Measurements from ENCODE around the gene LRMDA.

Gene LRMDA

DNA sequence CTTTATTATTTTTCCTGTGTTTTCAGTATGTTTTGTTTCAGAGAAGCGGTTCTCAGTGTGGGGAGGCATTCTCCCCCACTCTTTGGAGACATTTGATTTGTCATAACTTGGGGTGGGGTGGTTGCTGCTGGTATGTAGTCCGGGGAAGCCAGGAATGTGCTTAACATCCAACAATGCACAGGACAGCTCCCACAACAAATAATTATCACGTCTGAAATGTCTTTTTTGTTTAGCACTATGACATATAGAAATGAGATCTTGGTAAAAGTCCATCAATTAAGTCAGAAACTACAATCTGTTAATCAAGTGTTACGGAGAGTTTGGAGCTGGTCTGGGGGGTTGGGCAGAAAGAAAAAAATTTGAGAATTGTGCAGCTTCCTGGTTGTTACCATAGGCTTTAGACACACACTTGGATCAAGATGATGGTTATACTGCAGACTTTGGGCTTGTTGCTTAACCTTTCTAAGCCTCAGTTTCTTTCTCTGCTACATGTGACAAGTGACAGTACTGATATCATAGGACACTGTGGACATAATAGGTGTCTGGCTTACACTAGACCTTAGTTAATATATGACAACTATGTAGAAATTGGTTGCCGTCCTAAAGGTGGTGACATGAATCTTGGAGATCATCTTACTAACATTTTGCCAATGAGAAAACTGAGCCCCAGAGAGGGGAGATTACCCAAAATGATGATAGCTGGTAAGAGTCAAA, 113.7 kb downstream of the LRMDA start:
- H3K4me3 Mint-ChIP-seq: no peak overlapping the region
- no peaks in the 10 kb centered on the region for H3K4me1 Mint-ChIP-seq
- H3K36me3 Mint-ChIP-seq: no peaks in the 10 kb centered on the region
- DNase-seq: no peak
- CTCF ChIA-PET: no interaction called here
- peaks cover 4% of the 10 kb centered on the region for H3K27me3 Mint-ChIP-seq
- H3K27ac Mint-ChIP-seq: no peak overlapping the region
- H3K9me3 Mint-ChIP-seq: no peaks in the 10 kb centered on the region

DNA sequence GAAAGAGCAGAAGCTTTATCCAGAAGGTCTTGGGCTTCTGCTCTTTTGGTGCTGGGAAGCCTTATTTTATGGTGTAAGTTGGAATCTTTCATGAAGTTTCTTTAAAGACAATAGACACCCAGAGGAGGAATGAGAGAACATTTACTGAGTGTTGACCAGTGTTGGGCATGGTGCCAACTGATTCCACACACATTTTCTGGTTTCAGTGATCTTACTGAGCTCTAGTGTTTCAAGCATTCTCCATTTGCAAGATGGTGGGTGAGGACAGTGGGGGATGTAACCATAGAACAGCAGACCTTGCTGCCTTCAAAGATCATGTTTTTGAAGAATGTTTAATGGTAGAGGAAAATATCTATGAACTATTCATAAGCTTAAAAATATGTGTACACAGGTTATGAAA, 114.6 kb downstream of the LRMDA start:
- CTCF ChIA-PET: no interaction called here
- Mint-ChIP-seq H3K27me3 (peaks cover 4% of the 10 kb centered on the region), H3K36me3 (no peaks in the 10 kb centered on the region), H3K4me1 (no peaks in the 10 kb centered on the region), H3K4me3 (no peak overlapping the region), H3K9me3 (no peaks in the 10 kb centered on the region), H3K27ac (no peak overlapping the region)
- DNase-seq: no peak

DNA sequence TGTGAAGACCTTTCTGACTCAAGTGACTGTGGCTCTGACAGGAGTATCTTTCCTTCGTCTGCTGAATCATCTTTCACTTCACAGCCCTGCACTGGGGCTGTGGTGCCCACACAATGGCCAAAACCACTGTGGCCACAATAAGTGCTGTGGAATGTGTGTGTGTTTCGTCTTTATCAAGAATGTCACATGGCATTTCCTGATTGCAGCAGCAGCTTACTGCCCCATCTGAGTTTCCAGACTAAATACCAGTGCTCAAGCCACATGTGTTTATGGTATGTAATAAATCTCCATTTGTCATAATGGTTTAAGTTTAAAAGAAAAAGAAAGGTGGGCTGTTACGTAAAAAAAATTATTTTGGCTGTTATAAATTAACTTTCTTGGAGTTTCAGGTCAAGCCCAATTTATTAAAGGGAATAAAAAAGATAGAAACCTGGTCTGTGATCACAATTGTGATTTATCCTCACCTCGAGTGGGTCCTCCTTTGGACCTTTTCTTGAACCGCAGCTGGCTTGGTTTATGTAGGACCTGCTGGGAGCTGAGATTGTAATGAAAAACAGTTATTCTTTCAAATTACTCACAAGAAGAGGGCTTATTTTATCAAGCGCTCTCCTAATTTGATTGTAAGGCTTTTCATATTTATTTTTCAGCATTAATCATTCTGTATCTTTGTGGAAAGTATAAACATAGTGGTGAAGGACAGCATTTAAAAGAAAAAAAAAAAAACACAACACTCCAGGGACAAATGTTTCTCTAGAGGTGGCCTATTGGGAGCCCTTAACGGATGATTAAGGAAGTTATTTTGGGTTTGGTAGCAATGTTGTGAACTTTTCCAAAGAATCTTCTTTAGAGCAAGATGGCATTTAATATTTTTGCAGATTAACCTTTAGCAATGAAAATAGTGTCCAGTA, 116.2 kb downstream of the LRMDA start:
- CTCF ChIA-PET: no interaction called here
- H3K4me3 Mint-ChIP-seq: no peak overlapping the region
- peaks cover 4% of the 10 kb centered on the region for H3K27me3 Mint-ChIP-seq
- no peaks in the 10 kb centered on the region for H3K9me3 Mint-ChIP-seq
- H3K36me3 Mint-ChIP-seq: no peaks in the 10 kb centered on the region
- H3K27ac Mint-ChIP-seq: no peak overlapping the region
- DNase-seq: no peak
- no peaks in the 10 kb centered on the region for H3K4me1 Mint-ChIP-seq

GRCh38 chr10:75548356-75548755, 116.9 kb downstream of the LRMDA start:
- CTCF ChIA-PET: no interaction called here
- Mint-ChIP-seq H3K4me3 (no peak overlapping the region), H3K27me3 (no peaks in the 10 kb centered on the region), H3K9me3 (no peaks in the 10 kb centered on the region), H3K4me1 (no peaks in the 10 kb centered on the region), H3K36me3 (no peaks in the 10 kb centered on the region), H3K27ac (no peak overlapping the region)
- DNase-seq: no peak

DNA sequence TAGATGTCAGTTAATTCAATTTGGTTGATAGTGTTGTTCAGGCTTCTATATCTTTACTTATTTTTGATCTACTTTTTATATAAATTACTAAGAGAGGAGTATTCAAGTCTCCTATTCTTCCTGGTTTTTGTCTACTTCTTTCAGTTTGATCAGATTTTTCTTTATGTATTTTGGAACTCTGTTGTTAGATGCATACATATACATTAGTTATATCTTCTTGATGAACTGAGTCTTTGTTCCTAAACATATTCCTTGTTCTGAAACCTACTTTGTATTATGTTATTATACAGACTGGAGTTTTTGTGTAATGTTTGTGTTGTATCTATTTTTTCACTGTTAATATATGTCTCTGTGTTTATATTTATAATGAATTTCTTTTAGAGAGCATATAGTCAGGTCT, 118.8 kb downstream of the LRMDA start:
- H3K4me1 Mint-ChIP-seq: no peaks in the 10 kb centered on the region
- H3K27ac Mint-ChIP-seq: no peak overlapping the region
- H3K36me3 Mint-ChIP-seq: no peaks in the 10 kb centered on the region
- H3K4me3 Mint-ChIP-seq: no peak overlapping the region
- no peaks in the 10 kb centered on the region for H3K9me3 Mint-ChIP-seq
- no peak for DNase-seq
- no peaks in the 10 kb centered on the region for H3K27me3 Mint-ChIP-seq
- CTCF ChIA-PET: no interaction called here

GRCh38 chr10:75552171-75552570, 120.7 kb downstream of the LRMDA start:
- Mint-ChIP-seq H3K4me3 (no peak overlapping the region), H3K9me3 (no peaks in the 10 kb centered on the region)
- CTCF ChIA-PET: no interaction called here

DNA sequence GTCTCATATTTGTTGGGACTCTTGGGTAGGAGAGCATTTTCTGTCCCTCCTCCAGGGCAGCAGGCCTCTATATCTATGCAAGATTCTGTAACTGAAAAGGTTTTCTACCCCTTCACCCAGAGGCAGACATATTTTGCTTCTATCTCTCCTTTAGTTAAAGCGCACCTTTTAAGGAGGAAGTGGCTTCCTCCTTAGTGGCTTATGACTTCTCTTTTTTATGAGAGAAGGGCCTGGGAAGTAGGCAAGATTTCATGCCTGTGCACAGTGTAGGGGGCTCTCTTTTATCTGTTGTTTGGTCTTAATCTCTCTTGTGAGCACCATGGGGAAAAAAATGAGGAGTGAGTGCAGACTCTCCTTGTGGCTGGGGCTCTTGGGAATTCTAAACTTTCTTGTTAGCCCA, 122.1 kb downstream of the LRMDA start:
- Mint-ChIP-seq H3K27me3 (no peaks in the 10 kb centered on the region), H3K9me3 (no peaks in the 10 kb centered on the region), H3K4me3 (no peak overlapping the region), H3K4me1 (no peaks in the 10 kb centered on the region), H3K27ac (no peak overlapping the region), H3K36me3 (no peaks in the 10 kb centered on the region)
- DNase-seq: no peak
- CTCF ChIA-PET: no interaction called here

More at GRCh38 chr10:75552171-75552570, 120.7 kb downstream of the LRMDA start:
- Mint-ChIP-seq H3K27me3 (no peaks in the 10 kb centered on the region), H3K27ac (no peak overlapping the region), H3K36me3 (no peaks in the 10 kb centered on the region), H3K4me1 (no peaks in the 10 kb centered on the region)
- DNase-seq: no peak

DNA sequence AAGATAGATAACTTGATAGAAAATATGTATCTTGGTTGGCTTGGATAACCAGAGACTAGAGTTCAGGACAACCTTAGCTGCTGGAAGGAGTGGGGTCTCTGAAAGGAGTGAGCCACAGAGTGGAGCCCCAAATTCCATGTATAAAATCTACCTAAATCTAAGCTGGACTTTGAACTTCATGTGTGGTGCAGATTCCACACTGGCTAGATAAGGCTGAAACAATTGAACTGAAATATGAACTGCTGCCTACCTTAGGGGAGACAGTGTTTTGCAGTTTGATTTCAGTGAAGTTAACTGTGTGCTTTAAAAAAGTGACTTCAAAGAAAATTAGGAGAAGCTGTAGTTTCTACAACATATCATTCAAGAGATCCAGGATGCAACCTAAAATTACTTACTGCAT, 123.9 kb downstream of the LRMDA start:
- Mint-ChIP-seq H3K36me3 (no peaks in the 10 kb centered on the region), H3K27ac (no peak overlapping the region), H3K4me3 (no peak overlapping the region), H3K27me3 (no peaks in the 10 kb centered on the region), H3K4me1 (no peaks in the 10 kb centered on the region), H3K9me3 (no peaks in the 10 kb centered on the region)
- CTCF ChIA-PET: no interaction called here
- DNase-seq: no peak

DNA sequence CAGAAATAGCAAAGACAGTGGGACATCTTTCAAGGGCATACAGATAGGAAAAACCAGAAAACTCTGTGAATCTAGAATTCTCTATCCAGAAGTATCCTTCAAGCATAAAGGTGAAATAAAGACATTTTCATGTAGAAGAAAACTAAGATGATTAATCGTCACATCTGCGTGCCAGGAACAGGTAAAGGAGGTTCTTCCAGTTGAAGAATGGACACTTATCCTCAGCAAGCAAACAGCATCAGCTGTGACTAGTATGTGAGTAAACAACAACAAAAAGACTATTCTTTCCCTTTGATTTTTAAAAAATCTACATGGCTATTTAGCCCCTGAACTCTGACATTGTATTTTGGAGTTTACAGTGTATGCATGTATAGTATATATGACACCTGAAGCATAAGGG, 124.9 kb downstream of the LRMDA start:
- Mint-ChIP-seq H3K4me3 (no peak overlapping the region), H3K27ac (no peak overlapping the region), H3K36me3 (no peaks in the 10 kb centered on the region), H3K9me3 (no peaks in the 10 kb centered on the region), H3K27me3 (no peaks in the 10 kb centered on the region), H3K4me1 (no peaks in the 10 kb centered on the region)
- no peak for DNase-seq
- CTCF ChIA-PET: no interaction called here

DNA sequence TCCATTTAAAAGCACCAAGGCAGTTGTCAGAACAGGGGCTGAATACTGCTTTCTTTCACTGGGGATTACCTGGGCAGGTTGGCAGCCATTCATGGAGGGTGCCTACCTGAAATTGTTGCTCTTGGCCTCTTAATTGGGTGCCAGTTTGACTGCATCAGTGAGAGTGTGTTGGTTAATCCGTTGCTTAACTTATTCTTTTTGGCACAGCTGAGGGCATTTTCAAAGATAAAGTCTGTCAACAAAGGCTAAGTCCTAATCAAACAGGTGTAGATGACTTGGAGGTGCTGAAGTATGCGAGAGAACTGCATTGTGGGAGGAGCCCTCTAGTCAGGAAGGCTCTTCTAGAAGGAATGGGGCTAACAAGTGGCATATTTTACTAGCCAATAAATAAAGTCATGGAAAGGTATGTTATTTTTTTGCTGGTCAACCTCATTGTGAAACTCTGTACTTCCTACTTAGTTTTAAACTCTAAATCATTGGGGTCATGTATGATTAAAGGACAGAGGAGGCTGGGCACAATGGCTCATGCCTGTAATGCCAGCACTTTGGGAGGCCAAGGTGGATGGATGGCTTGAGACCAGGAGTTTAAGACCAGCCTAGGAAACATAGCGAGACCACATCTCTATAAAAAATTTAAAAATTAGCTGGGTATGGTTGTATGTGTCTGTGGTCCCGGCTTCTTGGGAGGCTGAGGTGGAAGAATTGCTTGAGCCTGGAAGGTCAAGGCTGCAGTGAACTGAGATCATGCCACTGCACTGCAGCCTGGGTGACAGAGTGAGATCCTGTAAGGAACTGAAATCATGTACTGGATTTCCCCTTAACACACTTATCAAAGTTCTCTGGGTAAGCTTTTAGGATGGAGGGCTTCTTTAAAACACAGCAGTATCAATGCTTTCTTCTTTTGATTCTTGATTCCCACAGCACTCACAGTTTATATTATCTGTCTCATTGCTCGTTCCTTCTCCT, 134.1 kb downstream of the LRMDA start:
- Mint-ChIP-seq H3K27me3 (no peaks in the 10 kb centered on the region), H3K4me1 (no peaks in the 10 kb centered on the region), H3K36me3 (no peaks in the 10 kb centered on the region), H3K9me3 (peaks cover 8% of the 10 kb centered on the region), H3K27ac (no peak overlapping the region), H3K4me3 (no peak overlapping the region)
- DNase-seq: no peak
- CTCF ChIA-PET: no interaction called here

- Mint-ChIP-seq H3K27me3 (no peaks in the 10 kb centered on the region), H3K4me1 (no peaks in the 10 kb centered on the region), H3K4me3 (no peak overlapping the region), H3K36me3 (no peaks in the 10 kb centered on the region), H3K9me3 (peaks cover 12% of the 10 kb centered on the region), H3K27ac (no peak overlapping the region)
- CTCF ChIA-PET: no interaction called here
- no peak for DNase-seq
These were observed 137.2 kb downstream of the LRMDA start for GRCh38 chr10:75568450-75569130.

- CTCF ChIA-PET: no interaction called here
- Mint-ChIP-seq H3K36me3 (no peaks in the 10 kb centered on the region), H3K27me3 (no peaks in the 10 kb centered on the region), H3K27ac (no peak overlapping the region), H3K4me1 (no peaks in the 10 kb centered on the region), H3K9me3 (peaks cover 12% of the 10 kb centered on the region), H3K4me3 (no peak overlapping the region)
- no peak for DNase-seq
These were observed 138.1 kb downstream of the LRMDA start for GRCh38 chr10:75569506-75569905.

DNA sequence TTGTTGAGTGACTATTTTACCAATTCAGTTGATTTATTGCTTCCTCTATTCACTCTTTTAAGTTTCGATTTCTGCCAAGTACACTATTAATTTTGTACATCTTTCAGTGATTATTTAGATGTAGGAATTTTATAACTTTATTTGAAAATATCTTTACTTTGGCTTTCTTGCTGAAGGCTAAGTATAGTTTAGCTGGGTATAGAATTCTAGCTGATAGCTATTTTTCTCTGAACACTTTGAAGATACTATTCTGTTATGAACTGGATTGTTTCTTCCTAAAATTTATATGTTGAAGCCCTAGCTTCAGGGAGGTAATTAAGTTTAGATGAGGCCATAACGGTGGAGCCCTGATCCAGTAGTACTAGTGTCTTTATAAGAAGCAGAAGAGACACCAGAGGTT, 141.1 kb downstream of the LRMDA start:
- no peaks in the 10 kb centered on the region for H3K36me3 Mint-ChIP-seq
- CTCF ChIA-PET: no interaction called here
- no peak overlapping the region for H3K27ac Mint-ChIP-seq

DNA sequence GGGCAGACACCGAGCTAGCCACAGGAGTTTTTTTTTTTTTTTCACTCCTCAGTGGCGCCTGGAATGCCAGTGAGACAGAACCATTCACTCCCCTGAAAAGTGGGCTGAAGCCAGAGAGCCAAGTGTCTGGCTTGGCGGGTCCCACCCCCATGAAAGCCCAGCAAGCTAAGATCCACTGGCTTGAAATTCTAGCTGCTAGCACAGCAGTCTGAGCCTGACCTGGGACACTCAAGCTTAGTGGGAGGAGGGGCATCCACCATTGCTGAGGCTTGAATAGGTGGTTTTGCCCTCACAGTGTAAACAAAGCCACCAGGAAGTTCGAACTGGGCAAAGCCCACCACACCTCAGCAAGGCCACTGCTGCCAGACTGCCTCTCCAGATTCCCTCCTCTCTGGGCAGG, 144.5 kb downstream of the LRMDA start:
- no peak for DNase-seq
- Mint-ChIP-seq H3K36me3 (no peaks in the 10 kb centered on the region), H3K27ac (no peak overlapping the region), H3K4me3 (no peak overlapping the region), H3K4me1 (no peaks in the 10 kb centered on the region), H3K9me3 (peaks cover 31% of the 10 kb centered on the region), H3K27me3 (no peaks in the 10 kb centered on the region)
- CTCF ChIA-PET: no interaction called here

More for the DNA sequence above, 141.1 kb downstream of the LRMDA start:
- no peak for DNase-seq
- Mint-ChIP-seq H3K4me3 (no peak overlapping the region), H3K4me1 (no peaks in the 10 kb centered on the region), H3K27me3 (no peaks in the 10 kb centered on the region), H3K9me3 (peaks cover 15% of the 10 kb centered on the region)
